Liver (tissue), 9 donors: ENCODE results near the gene FRMPD1. TPM values are rescaled to one million over a fixed set of nuclear protein-coding genes. Genes with fewer than 3 reads are reported as not detected.

ENCODE experiments used
- DNase-seq: peaks from one replicate; pipeline ENCODE4 v3.0.0-alpha.2; 2017; ENCODE audit warnings: low spot score
- H3K27ac ChIP-seq, 2 donors: one replicate each; pipeline ENCODE4 v1.7.0; 2013; ENCODE audit warnings: inconsistent platforms in 2 of 2, low read length in 2 of 2, control low read depth in 1 of 2, low read depth in 1 of 2, mild to moderate bottlenecking in 1 of 2
- H3K27me3 ChIP-seq, 4 donors: one replicate each; pipeline versions ENCODE4 v1.6.1 to v1.7.0; 2013; ENCODE audit warnings: low read length in 3 of 4, inconsistent platforms in 1 of 4, mild to moderate bottlenecking in 1 of 4, moderate library complexity in 1 of 4; ENCODE audit not compliant: control insufficient read depth in 4 of 4, insufficient read depth in 4 of 4
- H3K36me3 ChIP-seq, 4 donors: one replicate each; pipeline versions ENCODE4 v1.6.1 to v1.7.0; 2013; ENCODE audit warnings: low read length in 3 of 4, mild to moderate bottlenecking in 3 of 4, low read depth in 1 of 4, moderate library complexity in 1 of 4; ENCODE audit not compliant: control insufficient read depth in 4 of 4, insufficient read depth in 3 of 4
- H3K4me1 ChIP-seq, 4 donors: one replicate each; pipeline versions ENCODE4 v1.6.1 to v1.7.0; 2013; ENCODE audit warnings: low read length in 3 of 4, mild to moderate bottlenecking in 3 of 4, moderate library complexity in 1 of 4; ENCODE audit not compliant: control insufficient read depth in 4 of 4, insufficient read depth in 4 of 4
- H3K4me3 ChIP-seq, 3 donors: one replicate each; pipeline versions ENCODE4 v1.6.1 to v1.7.0; 2013; ENCODE audit warnings: low read length in 3 of 3, control low read depth in 1 of 3, low read depth in 1 of 3, mild to moderate bottlenecking in 1 of 3
- H3K9ac ChIP-seq, 2 donors: one replicate each; pipeline ENCODE4 v1.7.0; 2013; ENCODE audit warnings: low read length in 2 of 2, mild to moderate bottlenecking in 2 of 2, moderate library complexity in 2 of 2, control low read depth in 1 of 2, low read depth in 1 of 2
- H3K9me3 ChIP-seq, 4 donors: one replicate each; pipeline versions ENCODE4 v1.6.1 to v1.7.0; 2013; ENCODE audit warnings: low read length in 3 of 4; ENCODE audit not compliant: control insufficient read depth in 4 of 4
- ATF3 ChIP-seq: IDR thresholded peaks from 2 replicates; pipeline ENCODE4 v1.6.1; 2016; ENCODE audit warnings: antibody characterized with exemption
- CTCF ChIP-seq: fragments of 150-350 bp; IDR thresholded peaks from 2 replicates; pipeline ENCODE4 v1.5.1; 2017; ENCODE audit warnings: improper control_type of control experiment, low read depth, low read length; ENCODE audit not compliant: missing input control
- EGR1 ChIP-seq, 2 donors: IDR thresholded peaks; 2 replicates each; pipeline ENCODE4 v1.6.1; 2016 to 2018; ENCODE audit warnings: antibody characterized with exemption in 2 of 2, low read depth in 2 of 2
- FOXA1 ChIP-seq: IDR thresholded peaks from 2 replicates; pipeline ENCODE4 v1.6.1; 2016; ENCODE audit warnings: antibody characterized with exemption
- FOXA2 ChIP-seq: IDR thresholded peaks from 2 replicates; pipeline ENCODE4 v1.6.1; 2016; ENCODE audit warnings: antibody characterized with exemption
- GABPA ChIP-seq, 2 donors: IDR thresholded peaks in 1 of 2; conservative IDR thresholded peaks in 1 of 2; 2 replicates each; pipeline ENCODE4 v1.6.1; 2016; ENCODE audit warnings: antibody characterized with exemption in 2 of 2, mild to moderate bottlenecking in 1 of 2, moderate library complexity in 1 of 2
- HNF4A ChIP-seq, 2 donors: conservative IDR thresholded peaks; 2 replicates each; pipeline ENCODE4 v1.6.1; 2016; ENCODE audit warnings: antibody characterized with exemption in 2 of 2, mild to moderate bottlenecking in 2 of 2
- HNF4G ChIP-seq: IDR thresholded peaks from 2 replicates; pipeline ENCODE4 v1.6.1; 2016; ENCODE audit warnings: antibody characterized with exemption
- JUND ChIP-seq, 2 donors: IDR thresholded peaks; 2 replicates each; pipeline ENCODE4 v1.6.1; 2016; ENCODE audit warnings: antibody characterized with exemption in 2 of 2
- MAX ChIP-seq: IDR thresholded peaks from 2 replicates; pipeline ENCODE4 v1.6.1; 2016; ENCODE audit warnings: antibody characterized with exemption
- NR2F2 ChIP-seq: IDR thresholded peaks from 2 replicates; pipeline ENCODE4 v1.6.1; 2016; ENCODE audit warnings: antibody characterized with exemption
- RAD21 ChIP-seq, 2 donors: IDR thresholded peaks; 2 replicates each; pipeline ENCODE4 v1.6.1; 2016; ENCODE audit warnings: antibody characterized with exemption in 2 of 2, mild to moderate bottlenecking in 2 of 2
- REST ChIP-seq: IDR thresholded peaks from 2 replicates; pipeline ENCODE4 v1.6.1; 2016; ENCODE audit warnings: antibody characterized with exemption, mild to moderate bottlenecking
- RXRA ChIP-seq, 2 donors: IDR thresholded peaks; 2 replicates each; pipeline ENCODE4 v1.6.1; 2017 to 2018; ENCODE audit warnings: antibody characterized with exemption in 2 of 2, mild to moderate bottlenecking in 1 of 2
- SP1 ChIP-seq: IDR thresholded peaks from 2 replicates; pipeline ENCODE4 v1.6.1; 2018; ENCODE audit warnings: antibody characterized with exemption, mild to moderate bottlenecking
- TAF1 ChIP-seq: conservative IDR thresholded peaks from 2 replicates; pipeline ENCODE4 v1.6.1; 2016; ENCODE audit warnings: antibody characterized with exemption, mild to moderate bottlenecking
- YY1 ChIP-seq: IDR thresholded peaks from 2 replicates; pipeline ENCODE4 v1.6.1; 2016; ENCODE audit warnings: antibody characterized with exemption, mild to moderate bottlenecking
- ZBTB33 ChIP-seq: IDR thresholded peaks from 2 replicates; pipeline ENCODE4 v1.6.1; 2016; ENCODE audit warnings: antibody characterized with exemption
- WGBS: extraction: QIAGEN DNeasy Blood & Tissue Kit; methylation state at CpG from one replicate; pipeline ENCODE4 v1.1.7; 2013; 5-methylcytosine and 5-hydroxymethylcytosine counted together
- polyA plus RNA-seq, 2 donors: library from polyadenylated mRNA; stranded (reverse) in 1 of 2; unstranded in 1 of 2; fragments of 200-250 nt in 1 of 2; fragments of >200 nt in 1 of 2; fragmentation: Nextera tagmentation in 1 of 2; extraction: Ambion mirVana in 1 of 2; gene quantifications; one replicate each; pipeline versions ENCODE4 v1.2.1 to v1.2.3, GENCODE V29; 2013 to 2015
- total RNA-seq, 2 donors: library from RNA; depleted of rRNA; stranded (reverse); fragments of >200 nt; gene quantifications; one replicate each; pipeline ENCODE4 v1.2.3, GENCODE V29; 2014
- donor health status: healthy.
- donor health status: healthy.
- donor health status: healthy.
- donor health status: healthy.
- donor health status: healthy.

FRMPD1 gene
- total and polyA plus RNA-seq, 4 donors, result 0.06 to 1.8 (median 0.17) TPM

GRCh38 chr9:37650299-37650872 is 368 bp upstream of the FRMPD1 start (continued):
- no peak for TF ChIP-seq CTCF
- no peak for TF ChIP-seq TAF1
- no peak for TF ChIP-seq JUND (IDR thresholded peaks at IDR 0.05)
- no peak for TF ChIP-seq RXRA (IDR thresholded peaks at IDR 0.05)
- no peak for TF ChIP-seq HNF4G
- TF ChIP-seq FOXA2, result no peak
- TF ChIP-seq EGR1 (IDR thresholded peaks at IDR 0.05; ENCODE audit: low read depth in 2 of 2), result no peak
- TF ChIP-seq FOXA1, result no peak
- no peak for TF ChIP-seq NR2F2

GRCh38 chr9:37652261-37652660 is 1.5 kb downstream of the FRMPD1 start:
- Histone ChIP-seq H3K9me3 (no peaks in the 10 kb centered on the region), H3K4me3 (no peak overlapping the region), H3K27me3 (peaks cover 0 to 7% (median 0%) of the 10 kb centered on the region in 4 donors), H3K27ac (no peak overlapping the region), H3K36me3 (no peaks in the 10 kb centered on the region), H3K4me1 (peaks cover 2 to 9% (median 6%) of the 10 kb centered on the region in 4 donors), H3K9ac (no peak overlapping the region)
- TF ChIP-seq FOXA2 (no peak), NR2F2 (no peak), TAF1 (no peak), YY1 (no peak), MAX (no peak), GABPA (IDR thresholded peaks at IDR 0.05 in 1 of 2, conservative IDR thresholded peaks at IDR 0.05 in 1 of 2) (no peak), SP1 (no peak), ATF3 (no peak), JUND (IDR thresholded peaks at IDR 0.05) (no peak), RAD21 (IDR thresholded peaks at IDR 0.05) (no peak), HNF4G (no peak), HNF4A (conservative IDR thresholded peaks at IDR 0.05) (no peak), ZBTB33 (no peak), CTCF (no peak), EGR1 (IDR thresholded peaks at IDR 0.05; ENCODE audit: low read depth in 2 of 2) (no peak), RXRA (IDR thresholded peaks at IDR 0.05) (no peak), FOXA1 (no peak), REST (no peak)
- 83% methylated on average over 7 of the region's 7 CpGs for WGBS
- DNase-seq, result no peak
